COLO829 (cell line): ENCODE results near the gene SRSF1.
"Not testable (repeated sequence)": the region's sequence is repeated elsewhere in the genome, so short reads cannot be mapped to it uniquely, and the experiment has no call there.

Source experiments
- DNase-seq: peaks from one replicate; pipeline ENCODE4 v3.0.0; 2012; ENCODE audit warnings: low spot score

The SRSF1 gene

GRCh38 chr17:58006924-58007780 is at the start of gene SRSF1:
Gene SRSF1, minus strand, starts transcription at chr17:58007246. Its CDS starts 109 bp downstream, at chr17:58007137.
- DNase-seq: peak; percentile 97

- DNase-seq: no peak
Measured at GRCh38 chr17:58056476-58056875, 49.4 kb upstream of the SRSF1 start.

- DNase-seq: no peak
Measured at GRCh38 chr17:58054641-58055040, 47.6 kb upstream of the SRSF1 start.

- DNase-seq: peak; percentile 97
Measured at GRCh38 chr17:58052945-58053715, 46.1 kb upstream of the SRSF1 start.

GRCh38 chr17:58052407-58052806 is 45.4 kb upstream of the SRSF1 start:
- no peak for DNase-seq

GRCh38 chr17:58051468-58051867 is 44.4 kb upstream of the SRSF1 start:
- no peak for DNase-seq

- no peak for DNase-seq
Measured at GRCh38 chr17:58050966-58051365, 43.9 kb upstream of the SRSF1 start.

- no peak for DNase-seq
Measured at GRCh38 chr17:58049533-58049932, 42.5 kb upstream of the SRSF1 start.

- no peak for DNase-seq
Measured at GRCh38 chr17:58047376-58048150, 40.5 kb upstream of the SRSF1 start.

- DNase-seq: no peak
Measured at GRCh38 chr17:58046239-58047094, 39.4 kb upstream of the SRSF1 start.

GRCh38 chr17:58044256-58044655 is 37.2 kb upstream of the SRSF1 start:
- not testable (repeated sequence) for DNase-seq

- no peak for DNase-seq
Measured at GRCh38 chr17:58043221-58044181, 36.5 kb upstream of the SRSF1 start.

GRCh38 chr17:58041161-58041560 is 34.1 kb upstream of the SRSF1 start:
- DNase-seq: no peak

- DNase-seq: no peak
Measured at GRCh38 chr17:58040386-58040785, 33.3 kb upstream of the SRSF1 start.

GRCh38 chr17:58039975-58040374 is 32.9 kb upstream of the SRSF1 start:
- no peak for DNase-seq

GRCh38 chr17:58032691-58033415 is 25.8 kb upstream of the SRSF1 start:
- peak; percentile 53 for DNase-seq

- DNase-seq: no peak
Measured at GRCh38 chr17:58028578-58028977, 21.5 kb upstream of the SRSF1 start.

GRCh38 chr17:58020401-58020800 is 13.4 kb upstream of the SRSF1 start:
- no peak for DNase-seq

- no peak for DNase-seq
Measured at GRCh38 chr17:58019521-58019920, 12.5 kb upstream of the SRSF1 start.

- DNase-seq: no peak
Measured at GRCh38 chr17:58019039-58019438, 12.0 kb upstream of the SRSF1 start.
